SH-SY5Y (cell line): ENCODE data around the gene SLC24A1.
A peak's percentile ranks its signal among the peaks of the same experiment; 100 is the strongest.

Experiments used
- GATA2 ChIP-seq: IDR thresholded peaks from 2 replicates; pipeline ENCODE4 v1.6.1; 2011; ENCODE audit warnings: mild to moderate bottlenecking, low read depth, low read length
- GATA3 ChIP-seq: IDR thresholded peaks from 2 replicates; pipeline ENCODE4 v1.6.1; 2011; ENCODE audit warnings: low read depth, mild to moderate bottlenecking, low read length, moderate library complexity

SLC24A1 gene

GRCh38 chr15:65655026-65655425 lies 33.3 kb downstream of the SLC24A1 start:
- TF ChIP-seq GATA2 (no peak), GATA3 (no peak)

GRCh38 chr15:65655457-65655856 lies 33.7 kb downstream of the SLC24A1 start:
- peak; percentile 53; the same call in 1 of the 2 replicates for TF ChIP-seq GATA2
- TF ChIP-seq GATA3, result peak; percentile 88

GRCh38 chr15:65659502-65660052 lies 37.8 kb downstream of the SLC24A1 start:
- no peak for TF ChIP-seq GATA2
- TF ChIP-seq GATA3, result no peak

GRCh38 chr15:65660927-65661326 lies 39.2 kb downstream of the SLC24A1 start:
- TF ChIP-seq GATA3 (no peak), GATA2 (no peak)

- TF ChIP-seq GATA2 (no peak), GATA3 (no peak)
Observed at GRCh38 chr15:65663521-65663920, 41.8 kb downstream of the SLC24A1 start.

GRCh38 chr15:65666257-65666656 lies 44.5 kb downstream of the SLC24A1 start:
- TF ChIP-seq GATA2, result peak; percentile 26; the same call in 1 of the 2 replicates
- 0 out of 2 replicates have a peak, but pooled peaks have one; percentile 24 for TF ChIP-seq GATA3

GRCh38 chr15:65675551-65675950 lies 53.8 kb downstream of the SLC24A1 start:
- TF ChIP-seq GATA2, result no peak
- no peak for TF ChIP-seq GATA3

- TF ChIP-seq GATA3 (no peak), GATA2 (no peak)
Observed at GRCh38 chr15:65676123-65676522, 54.4 kb downstream of the SLC24A1 start.

GRCh38 chr15:65680544-65680943 lies 58.8 kb downstream of the SLC24A1 start:
- TF ChIP-seq GATA3 (no peak), GATA2 (no peak)

- TF ChIP-seq GATA3, result no peak
- TF ChIP-seq GATA2, result no peak
Observed at GRCh38 chr15:65682404-65682911, 60.7 kb downstream of the SLC24A1 start.

GRCh38 chr15:65688462-65688861 lies 66.7 kb downstream of the SLC24A1 start:
- no peak for TF ChIP-seq GATA3
- no peak for TF ChIP-seq GATA2

- TF ChIP-seq GATA3, result no peak
- no peak for TF ChIP-seq GATA2
Observed at GRCh38 chr15:65690173-65690572, 68.4 kb downstream of the SLC24A1 start.

GRCh38 chr15:65690778-65691177 lies 69.0 kb downstream of the SLC24A1 start:
- no peak for TF ChIP-seq GATA3
- TF ChIP-seq GATA2, result no peak

GRCh38 chr15:65695081-65695480 lies 73.3 kb downstream of the SLC24A1 start:
- TF ChIP-seq GATA3 (no peak), GATA2 (no peak)
